Stimulated activated CD8-positive, alpha-beta memory T cell treated with anti-CD3 and anti-CD28 coated beads, Interleukin-7, amount 100 ng/mL, for 24 hours (primary cell): ENCODE results near the gene COL5A2.

Source experiments
- DNase-seq: peaks from one replicate; pipeline ENCODE4 v3.0.0-alpha.2; 2020; ENCODE audit warnings: low read depth

COL5A2 gene

GRCh38 chr2:189097934-189098333 is 81.6 kb downstream of the COL5A2 start:
- DNase-seq = no peak

- no peak for DNase-seq
Observed at GRCh38 chr2:189096769-189097447, 82.7 kb downstream of the COL5A2 start.

GRCh38 chr2:189095101-189095500 is 84.5 kb downstream of the COL5A2 start:
- no peak for DNase-seq

- DNase-seq = no peak
Observed at GRCh38 chr2:189092936-189093335, 86.6 kb downstream of the COL5A2 start.

- DNase-seq = no peak
Observed at GRCh38 chr2:189091253-189091652, 88.3 kb downstream of the COL5A2 start.

- DNase-seq = no peak
Observed at GRCh38 chr2:189088591-189089205, 90.9 kb downstream of the COL5A2 start.

- no peak for DNase-seq
Observed at GRCh38 chr2:189086710-189087109, 92.9 kb downstream of the COL5A2 start.

- no peak for DNase-seq
Observed at GRCh38 chr2:189086250-189086649, 93.3 kb downstream of the COL5A2 start.

GRCh38 chr2:189083606-189084005 is 96.0 kb downstream of the COL5A2 start:
- DNase-seq = no peak

GRCh38 chr2:189083106-189083505 is 96.5 kb downstream of the COL5A2 start:
- no peak for DNase-seq

- DNase-seq = no peak
Observed at GRCh38 chr2:189082376-189082975, 97.1 kb downstream of the COL5A2 start.

GRCh38 chr2:189076572-189076971 is 103.0 kb downstream of the COL5A2 start:
- DNase-seq = no peak

GRCh38 chr2:189076120-189076519 is 103.4 kb downstream of the COL5A2 start:
- DNase-seq = no peak

GRCh38 chr2:189074506-189074905 is 105.1 kb downstream of the COL5A2 start:
- no peak for DNase-seq

- DNase-seq = no peak
Observed at GRCh38 chr2:189072036-189072435, 107.5 kb downstream of the COL5A2 start.

- DNase-seq = no peak
Observed at GRCh38 chr2:189069855-189070619, 109.5 kb downstream of the COL5A2 start.

- DNase-seq = no peak
Observed at GRCh38 chr2:189066037-189066436, 113.5 kb downstream of the COL5A2 start.

GRCh38 chr2:189060096-189060642 is 119.4 kb downstream of the COL5A2 start:
- no peak for DNase-seq

GRCh38 chr2:189057316-189057715 is 122.2 kb downstream of the COL5A2 start:
- no peak for DNase-seq

GRCh38 chr2:189056200-189057106 is 123.1 kb downstream of the COL5A2 start:
- DNase-seq = no peak

- no peak for DNase-seq
Observed at GRCh38 chr2:189050165-189050712, 129.3 kb downstream of the COL5A2 start.
